Right lobe of liver (tissue), 4 donors: ENCODE data around the gene FEM1B.

Experiments used
- CTCF ChIP-seq, 4 donors: fragments of 200-600 bp in 3 of 4; fragments of 450-650 bp in 1 of 4; IDR thresholded peaks; one replicate each; pipeline versions ENCODE4 v1.5.1 to v1.8.0; 2016 to 2022; ENCODE audit warnings: antibody characterized with exemption in 4 of 4, mild to moderate bottlenecking in 2 of 4
- POLR2A ChIP-seq: fragments of 450-650 bp; IDR thresholded peaks from one replicate; pipeline ENCODE4 v1.6.1; 2017; ENCODE audit warnings: antibody characterized with exemption, mild to moderate bottlenecking
- donor health status: DM: no; HTN: no; CAD: no.
- donor health status: DM: no; HTN: no; CAD: no.
- donor health status: DM: no; HTN: yes; CAD: no.

DNA sequence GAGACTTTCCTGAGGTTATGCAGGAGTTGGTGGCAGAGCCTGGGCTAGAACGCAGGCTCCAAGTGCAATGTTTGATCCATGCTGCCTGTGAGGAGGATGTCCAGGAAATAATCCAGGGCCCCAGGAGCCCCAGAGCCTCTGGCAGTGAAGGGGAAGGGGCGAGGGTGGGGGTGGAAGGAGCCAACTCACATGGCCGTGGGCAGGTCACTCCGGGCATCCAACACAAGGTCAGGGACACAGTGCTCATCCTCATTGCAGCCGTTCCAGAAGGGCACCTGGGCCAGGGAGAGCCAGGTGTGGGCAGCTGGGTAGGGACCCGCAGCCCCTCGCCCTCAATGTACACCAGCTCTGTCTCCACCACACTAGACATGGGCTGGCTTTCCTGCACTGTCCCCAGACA is 43.7 kb downstream of the FEM1B start:
- TF ChIP-seq POLR2A (no peak), CTCF (IDR thresholded peaks at IDR 0.05) (no peak)
